ENCODE results near the gene MAD2L1BP. TPM values are rescaled to one million over a fixed set of nuclear protein-coding genes. Genes with fewer than 3 reads are reported as not detected.

The MAD2L1BP gene
- total RNA-seq, 2 experiments from 2014 or later = 30.8 to 43.3 TPM

DNA sequence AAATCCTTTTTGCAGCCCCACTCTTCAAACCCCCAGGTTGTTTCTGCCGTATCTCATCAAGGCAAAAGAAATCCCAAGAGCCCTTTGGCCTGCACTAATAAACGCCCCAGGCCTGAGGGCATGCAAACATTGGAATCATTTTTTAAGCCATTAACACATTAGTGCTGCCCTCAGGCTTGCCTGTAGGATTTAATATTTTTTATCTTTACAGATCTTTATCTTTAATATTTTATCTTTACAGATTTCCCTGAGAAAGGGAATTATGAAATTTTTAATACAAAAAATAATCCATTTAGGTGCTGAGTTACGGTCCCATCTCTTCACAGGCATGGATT is 21.3 kb upstream of the MAD2L1BP start:
- CTCF ChIA-PET (ENCODE audit: unreplicated experiment) = no interaction called here
- Histone ChIP-seq H2AFZ (ENCODE audit: low read length) (no peak overlapping the region), H3K9me3 (ENCODE audit: low read length) (no peaks in the 10 kb centered on the region), H3K4me3 (ENCODE audit: low read depth, low read length, poor library complexity, severe bottlenecking) (no peak overlapping the region), H3K79me2 (ENCODE audit: insufficient read depth, low read depth, low read length) (no peaks in the 10 kb centered on the region), H4K20me1 (ENCODE audit: insufficient read depth, low read length) (no peaks in the 10 kb centered on the region), H3K36me3 (ENCODE audit: insufficient read depth, low read length) (peaks cover 91% of the 10 kb centered on the region), H3K27ac (ENCODE audit: low read depth, low read length, poor library complexity, severe bottlenecking) (no peak overlapping the region), H3K9me2 (ENCODE audit: insufficient read depth, low read length) (no peaks in the 10 kb centered on the region), H3K4me2 (ENCODE audit: low read length) (no peak overlapping the region), H3K4me1 (ENCODE audit: insufficient read depth, low read length, poor library complexity, severe bottlenecking) (no peaks in the 10 kb centered on the region)
- DNase-seq (ENCODE audit: low spot score) = no peak
- POLR2A ChIA-PET = interaction anchor here (1.3 kb wide), 1 partner anchor 16 kb away, joined by 5 read pairs; no protein-coding TSS in a partner anchor
- no peak for TF ChIP-seq EZH2phosphoT487 (IDR thresholded peaks at IDR 0.05; ENCODE audit: borderline replicate concordance, low read depth, low read length)
- TF ChIP-seq, protein P1, sequence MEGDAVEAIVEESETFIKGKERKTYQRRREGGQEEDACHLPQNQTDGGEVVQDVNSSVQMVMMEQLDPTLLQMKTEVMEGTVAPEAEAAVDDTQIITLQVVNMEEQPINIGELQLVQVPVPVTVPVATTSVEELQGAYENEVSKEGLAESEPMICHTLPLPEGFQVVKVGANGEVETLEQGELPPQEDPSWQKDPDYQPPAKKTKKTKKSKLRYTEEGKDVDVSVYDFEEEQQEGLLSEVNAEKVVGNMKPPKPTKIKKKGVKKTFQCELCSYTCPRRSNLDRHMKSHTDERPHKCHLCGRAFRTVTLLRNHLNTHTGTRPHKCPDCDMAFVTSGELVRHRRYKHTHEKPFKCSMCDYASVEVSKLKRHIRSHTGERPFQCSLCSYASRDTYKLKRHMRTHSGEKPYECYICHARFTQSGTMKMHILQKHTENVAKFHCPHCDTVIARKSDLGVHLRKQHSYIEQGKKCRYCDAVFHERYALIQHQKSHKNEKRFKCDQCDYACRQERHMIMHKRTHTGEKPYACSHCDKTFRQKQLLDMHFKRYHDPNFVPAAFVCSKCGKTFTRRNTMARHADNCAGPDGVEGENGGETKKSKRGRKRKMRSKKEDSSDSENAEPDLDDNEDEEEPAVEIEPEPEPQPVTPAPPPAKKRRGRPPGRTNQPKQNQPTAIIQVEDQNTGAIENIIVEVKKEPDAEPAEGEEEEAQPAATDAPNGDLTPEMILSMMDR (conservative IDR thresholded peaks at IDR 0.05; ENCODE audit: low read length) = no peak
- intact Hi-C loops (cut with micrococcal nuclease; ENCODE audit: unreplicated experiment) = no loop called here
- no TSS peak for BruUV-seq (replicated peaks)

DNA sequence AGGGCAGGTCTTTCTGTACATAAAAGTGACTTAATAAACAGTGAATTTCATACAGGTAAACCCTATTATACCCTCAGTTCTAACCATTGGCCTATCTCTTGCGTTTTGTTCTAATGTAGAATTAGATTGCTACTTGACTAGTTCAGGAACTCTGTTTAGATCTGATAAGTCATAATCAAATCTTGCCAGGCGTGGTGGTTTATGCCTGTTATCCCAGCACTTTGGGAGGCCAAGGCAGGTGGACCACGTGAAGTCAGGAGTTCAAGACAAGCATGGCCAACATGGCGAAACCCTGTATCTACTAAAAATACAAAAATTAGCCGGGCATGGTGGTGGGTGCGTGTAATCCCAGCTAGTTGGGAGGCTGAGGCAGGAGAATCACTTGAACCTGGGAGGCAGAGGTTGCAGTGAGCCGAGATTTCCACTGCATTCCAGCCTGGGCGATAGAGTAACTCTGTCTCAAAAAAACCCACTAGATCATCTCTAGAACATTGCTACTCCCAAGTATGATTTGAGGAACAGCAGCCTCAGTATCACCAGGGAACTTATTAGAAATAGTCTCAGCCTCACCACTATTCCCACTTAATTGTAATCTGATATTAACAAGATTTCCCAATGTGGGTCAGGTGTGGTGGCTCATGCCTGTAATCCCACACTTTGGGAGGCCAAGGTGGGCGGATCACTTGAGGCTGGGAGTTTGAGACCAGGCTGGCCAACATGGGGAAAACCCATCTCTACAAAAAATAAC is 18.7 kb upstream of the MAD2L1BP start:
- no peak overlapping the region for H2AFZ ChIP-seq (ENCODE audit: low read length)
- H3K36me3 ChIP-seq (ENCODE audit: insufficient read depth, low read length) = peaks cover 90% of the 10 kb centered on the region
- H3K79me2 ChIP-seq (ENCODE audit: insufficient read depth, low read depth, low read length) = no peaks in the 10 kb centered on the region
- ChIA-PET CTCF (ENCODE audit: unreplicated experiment) (no interaction called here), POLR2A (interaction anchor here (0.6 to 1.5 kb wide), 3 partner anchors 12 to 72 kb away, joined by 3 to 7 read pairs (median 3); partner anchors contain the start of gene GTPBP2)
- no peaks in the 10 kb centered on the region for H3K9me2 ChIP-seq (ENCODE audit: insufficient read depth, low read length)
- intact Hi-C loops (cut with micrococcal nuclease; ENCODE audit: unreplicated experiment) = no loop called here
- BruUV-seq (replicated peaks) = no TSS peak
- DNase-seq (ENCODE audit: low spot score) = no peak
- TF ChIP-seq EZH2phosphoT487 (IDR thresholded peaks at IDR 0.05; ENCODE audit: borderline replicate concordance, low read depth, low read length) = no peak
- TF ChIP-seq, protein P1 (conservative IDR thresholded peaks at IDR 0.05; ENCODE audit: low read length) = no peak
- no peak overlapping the region for H3K4me3 ChIP-seq (ENCODE audit: low read depth, low read length, poor library complexity, severe bottlenecking)
- no peaks in the 10 kb centered on the region for H4K20me1 ChIP-seq (ENCODE audit: insufficient read depth, low read length)
- H3K9me3 ChIP-seq (ENCODE audit: low read length) = no peaks in the 10 kb centered on the region
- H3K4me1 ChIP-seq (ENCODE audit: insufficient read depth, low read length, poor library complexity, severe bottlenecking) = no peaks in the 10 kb centered on the region
- H3K4me2 ChIP-seq (ENCODE audit: low read length) = no peak overlapping the region
- H3K27ac ChIP-seq (ENCODE audit: low read depth, low read length, poor library complexity, severe bottlenecking) = no peak overlapping the region

Data from OCI-LY7 (cell line).